Fibroblast of upper back skin (primary cell): ENCODE results near the gene OR6C65.
"Not testable (repeated sequence)": the region's sequence is repeated elsewhere in the genome, so short reads cannot be mapped to it uniquely, and the experiment has no call there.

Experiments used
- DNase-seq: peaks from one replicate; pipeline ENCODE4 v3.0.0-alpha.2; 2013

OR6C65 gene

DNA sequence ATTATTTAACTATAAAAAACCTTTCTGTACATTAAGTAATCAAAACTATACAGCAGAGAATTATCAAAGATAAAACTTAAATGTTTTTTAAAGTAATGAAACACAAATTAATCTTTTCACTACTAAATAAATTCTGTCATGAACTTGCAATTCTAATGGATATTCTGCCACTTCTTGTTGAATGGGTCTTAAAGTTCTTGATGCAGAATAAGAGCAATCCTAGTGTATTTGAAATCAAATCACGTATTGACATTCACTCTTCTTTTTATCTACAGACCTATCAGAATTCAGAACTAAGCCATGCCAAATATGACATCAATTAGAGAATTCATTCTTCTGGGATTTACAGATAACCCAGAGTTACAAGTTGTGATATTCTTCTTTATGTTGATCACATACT is at the start of gene OR6C65:
Gene OR6C65 (plus strand): TSS at position 301 of the 400 bp plus-strand sequence. CDS start 0 bp downstream, at position 301.
- no peak for DNase-seq

DNA sequence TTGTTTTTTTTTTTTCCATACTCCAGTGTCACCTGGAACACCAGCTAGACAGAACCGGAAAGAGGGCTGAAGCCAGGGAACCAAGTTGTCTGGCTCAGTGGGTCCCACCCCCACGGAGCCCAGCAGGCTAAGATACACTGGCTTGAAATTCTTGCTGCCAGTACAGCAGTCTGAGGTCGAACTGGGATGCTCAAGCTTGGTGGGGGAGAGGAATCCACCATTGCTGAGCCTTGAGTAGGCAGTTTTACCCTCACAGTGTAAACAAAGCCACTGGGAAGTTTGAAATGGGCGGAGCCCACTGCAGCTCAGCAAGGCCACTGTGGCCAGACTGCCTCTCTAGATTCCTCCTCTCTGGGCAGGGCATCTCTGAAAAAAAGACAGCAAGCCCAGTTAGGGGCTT is 45.0 kb upstream of the OR6C65 start:
- not testable (repeated sequence) for DNase-seq

DNA sequence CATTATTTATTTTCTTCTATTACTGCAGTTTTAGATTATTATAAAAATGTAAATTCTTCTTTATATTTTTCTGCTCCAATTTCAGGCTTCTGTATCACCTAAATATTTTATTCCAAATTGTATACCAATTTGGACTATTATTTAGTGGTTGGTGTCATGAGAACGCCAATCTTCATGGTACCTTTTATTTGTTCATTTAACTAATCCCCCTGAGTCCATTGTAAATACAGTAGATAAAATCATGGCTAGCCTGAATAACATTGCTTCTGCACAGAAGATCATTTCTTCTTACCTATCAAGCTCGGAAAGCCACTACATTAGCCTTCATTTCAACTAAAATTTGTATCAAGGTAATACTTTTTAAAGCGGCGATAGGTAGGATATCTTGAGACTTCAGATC is 37.7 kb upstream of the OR6C65 start, which contains the start of gene OR6C75:
Gene OR6C75 (plus strand): TSS at position 301 of the 400 bp plus-strand sequence. CDS start 2,136 bp downstream, outside the sequence.
- no peak for DNase-seq

DNA sequence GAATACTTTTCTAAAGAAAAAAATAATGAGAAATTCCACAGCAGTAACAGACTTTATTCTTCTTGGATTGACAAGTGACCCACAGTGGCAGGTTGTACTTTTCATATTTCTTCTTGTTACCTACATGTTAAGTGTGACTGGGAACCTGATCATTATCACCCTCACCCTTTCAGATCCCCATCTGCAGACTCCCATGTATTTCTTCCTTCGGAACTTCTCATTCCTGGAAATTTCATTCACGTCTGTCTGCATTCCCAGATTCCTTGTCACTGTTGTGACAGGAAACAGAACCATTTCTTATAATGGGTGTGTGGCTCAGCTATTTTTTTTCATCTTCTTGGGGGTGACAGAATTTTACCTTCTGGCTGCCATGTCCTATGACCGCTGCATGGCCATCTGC is 35.2 kb upstream of the OR6C65 start:
- DNase-seq, result no peak

DNA sequence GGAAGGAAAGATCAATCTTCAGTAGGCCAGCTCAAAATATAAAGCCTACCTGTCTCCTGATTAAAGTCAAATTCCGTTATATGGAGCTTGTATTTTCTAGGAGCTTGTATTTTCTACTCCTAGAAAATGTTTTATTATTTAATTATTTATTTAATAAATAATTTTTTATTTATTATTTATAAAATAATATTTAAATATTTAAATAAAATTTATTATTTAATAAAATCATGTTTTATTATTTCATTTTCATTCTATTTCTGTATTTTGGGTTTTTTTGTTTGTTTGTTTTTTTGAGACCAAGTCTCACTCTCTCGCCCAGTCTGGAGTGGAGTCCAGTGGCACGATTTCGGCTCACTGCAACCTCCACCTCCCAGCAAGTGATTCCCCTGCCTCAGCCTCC is 27.8 kb upstream of the OR6C65 start:
- DNase-seq, result no peak

DNA sequence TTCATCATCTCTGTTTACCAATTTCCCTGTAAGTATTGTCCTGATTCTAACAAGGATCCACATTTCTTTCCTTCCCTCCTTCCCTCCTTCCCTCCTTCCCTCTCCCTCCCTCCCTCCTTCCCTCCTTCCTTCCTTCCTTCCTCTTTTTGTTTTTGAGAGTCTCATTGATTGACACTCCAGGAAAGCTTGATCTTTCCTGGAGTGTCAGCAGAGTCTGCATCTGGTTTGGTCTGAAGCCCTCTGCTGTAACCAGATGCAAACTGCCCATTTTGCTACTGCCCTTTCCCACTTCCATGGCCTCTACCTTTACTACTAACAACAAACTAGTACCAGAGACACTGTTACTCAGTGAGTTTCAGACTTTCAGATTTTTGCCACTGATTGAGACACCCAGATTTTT is 14.4 kb upstream of the OR6C65 start:
- no peak for DNase-seq

DNA sequence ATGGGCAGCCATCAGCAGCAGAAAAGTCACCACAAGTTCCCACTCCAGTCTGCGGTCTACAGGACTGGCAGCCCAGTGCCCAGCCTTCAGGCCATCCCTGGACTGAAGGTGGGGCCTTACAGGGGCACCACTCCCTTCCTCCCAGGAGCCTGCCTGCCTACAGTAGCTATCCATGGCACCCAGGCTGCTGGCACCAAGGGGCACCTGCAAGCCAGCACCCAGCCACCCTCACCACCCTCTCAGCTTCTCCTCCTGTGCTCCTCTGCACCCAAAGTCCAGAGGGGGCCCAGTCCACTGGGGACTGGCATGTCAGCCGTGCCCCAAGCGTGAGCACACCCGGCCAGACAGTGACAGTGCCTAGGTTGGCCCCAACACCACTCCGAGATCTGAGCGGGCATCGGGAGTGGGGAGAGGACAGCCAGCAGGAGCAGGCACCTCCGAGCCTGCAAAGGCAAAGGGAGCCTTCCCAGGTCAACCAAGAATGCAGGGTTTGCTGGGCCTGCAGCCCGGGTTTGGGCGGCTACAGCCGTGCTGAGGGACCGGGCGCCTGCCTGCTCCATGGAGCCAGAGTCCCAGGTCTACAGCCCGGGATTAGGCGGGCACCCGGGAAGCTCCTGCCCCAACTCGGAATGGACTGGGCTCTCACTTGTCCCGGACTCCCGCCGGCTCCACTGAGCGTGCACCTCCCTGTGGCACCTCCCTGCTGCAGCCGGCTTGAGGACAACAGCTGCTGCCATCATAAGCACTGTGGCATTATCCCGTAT is 8.1 kb upstream of the OR6C65 start:
- DNase-seq, result no peak

DNA sequence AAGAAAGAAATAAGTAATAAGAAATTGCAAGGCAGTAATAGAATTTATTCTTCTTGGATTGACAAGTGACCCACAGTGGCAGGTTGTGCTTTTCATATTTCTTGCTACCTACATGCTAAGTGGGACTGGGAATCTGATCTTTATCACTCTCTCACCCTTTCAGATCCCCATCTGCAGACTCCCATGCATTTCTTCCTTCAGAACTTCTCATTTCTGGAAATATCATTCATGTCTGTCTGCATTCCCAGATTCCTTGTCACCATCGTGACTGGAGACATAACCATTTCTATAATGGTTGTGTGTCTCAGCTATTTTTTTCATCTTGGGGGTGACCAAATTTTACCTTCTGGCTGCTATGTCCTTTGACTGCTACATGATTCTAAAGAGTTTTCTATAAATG is 4.0 kb upstream of the OR6C65 start:
- DNase-seq, result no peak

DNA sequence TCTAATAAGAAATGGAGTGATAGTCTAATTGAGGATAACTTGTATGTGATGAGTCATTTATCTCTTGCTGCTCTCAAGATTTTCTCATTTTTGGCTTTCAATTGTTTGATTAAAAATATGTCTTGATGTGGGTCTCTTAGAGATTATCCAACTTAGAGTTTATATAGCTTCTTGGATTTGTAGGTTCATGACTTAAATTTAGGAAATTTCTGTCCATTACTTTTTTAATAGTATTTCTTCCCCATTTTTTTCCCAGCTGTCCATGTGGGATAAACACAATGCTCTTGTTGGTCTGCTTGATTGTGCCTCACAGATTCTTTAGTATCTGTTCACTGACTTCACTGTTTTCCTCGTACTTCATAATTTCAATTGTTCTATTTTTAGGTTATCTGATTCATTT is 7.5 kb downstream of the OR6C65 start:
- DNase-seq, result no peak

DNA sequence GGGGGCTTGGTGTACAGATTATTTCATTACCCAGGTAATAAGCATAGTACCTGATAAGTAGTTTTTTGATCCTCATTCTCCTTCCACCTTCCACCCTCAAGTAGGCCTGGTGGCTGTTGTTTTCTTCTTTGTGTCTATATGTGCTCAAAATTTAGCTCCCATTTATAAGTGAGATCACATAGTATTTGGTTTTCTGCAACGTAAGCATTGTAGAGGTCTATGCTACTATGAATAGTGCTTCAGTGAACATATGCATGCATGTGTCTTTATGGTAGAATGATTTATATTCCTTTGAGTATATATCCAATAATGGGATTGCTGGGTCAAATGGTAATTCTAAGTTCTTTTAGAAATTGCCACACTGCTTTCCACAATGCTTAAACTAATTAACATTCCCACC is 8.8 kb downstream of the OR6C65 start:
- not testable (repeated sequence) for DNase-seq

DNA sequence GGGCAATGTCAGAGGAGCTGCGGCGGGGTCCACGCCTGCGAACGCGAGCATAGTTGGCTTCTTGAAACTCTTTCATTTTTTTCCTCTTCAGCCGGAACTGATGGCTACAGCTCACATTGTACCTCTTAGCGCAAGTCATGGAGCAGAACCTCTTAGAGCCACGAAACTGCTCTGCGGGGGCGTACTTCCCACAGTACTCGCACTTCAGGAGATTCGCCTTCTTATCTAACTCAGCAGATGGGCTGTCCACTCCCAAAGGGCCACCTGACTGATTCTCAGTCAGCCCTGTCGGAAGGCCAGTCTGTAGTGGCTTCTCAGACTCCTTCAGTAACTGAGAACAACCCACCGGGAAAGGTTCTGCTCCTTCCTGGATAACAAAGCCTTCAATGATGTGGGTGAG is 11.8 kb downstream of the OR6C65 start:
- DNase-seq, result not testable (repeated sequence)

DNA sequence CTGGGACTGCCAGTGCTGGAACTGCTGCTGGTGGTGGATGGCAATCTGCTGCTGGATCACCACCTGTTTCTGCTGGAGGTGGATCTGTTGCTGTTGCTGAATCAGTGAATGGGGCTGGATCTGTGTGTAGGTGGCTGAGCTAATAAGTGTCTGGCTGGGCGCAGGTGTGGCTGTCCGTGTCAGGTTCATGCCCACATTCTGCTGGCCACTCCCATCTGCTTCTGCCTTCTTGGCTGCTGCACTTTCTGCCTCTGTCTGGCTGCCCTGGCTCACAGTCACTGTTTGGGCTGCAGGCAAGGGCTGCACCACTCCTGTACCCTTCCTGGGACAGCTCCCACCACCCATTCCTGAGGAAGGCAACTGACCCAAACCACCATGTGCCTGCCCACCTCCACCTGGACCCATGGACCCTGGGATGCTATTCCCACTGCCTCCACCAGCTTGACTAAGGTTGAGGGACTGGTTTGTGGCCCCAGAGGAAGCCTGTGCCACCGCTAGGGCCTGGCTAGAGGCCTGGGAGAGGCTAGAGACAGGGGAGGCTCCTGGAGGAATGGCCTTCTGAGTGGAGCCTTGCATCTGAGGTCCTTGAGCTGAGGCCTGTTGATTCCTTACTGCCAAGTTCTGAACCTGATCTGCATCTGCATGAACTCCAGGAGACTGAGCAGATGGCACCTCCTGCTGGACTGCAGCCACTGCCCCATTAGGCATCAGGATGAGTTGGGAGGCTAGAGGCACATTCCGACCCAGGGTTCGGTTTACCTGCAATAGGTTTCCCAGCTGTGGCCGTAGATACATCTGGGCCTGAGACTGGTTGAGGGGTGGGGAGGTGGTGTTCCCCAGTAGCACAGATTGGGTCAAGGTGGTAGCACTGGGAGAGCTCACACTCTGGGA is 13.4 kb downstream of the OR6C65 start:
- DNase-seq, result not testable (repeated sequence)

DNA sequence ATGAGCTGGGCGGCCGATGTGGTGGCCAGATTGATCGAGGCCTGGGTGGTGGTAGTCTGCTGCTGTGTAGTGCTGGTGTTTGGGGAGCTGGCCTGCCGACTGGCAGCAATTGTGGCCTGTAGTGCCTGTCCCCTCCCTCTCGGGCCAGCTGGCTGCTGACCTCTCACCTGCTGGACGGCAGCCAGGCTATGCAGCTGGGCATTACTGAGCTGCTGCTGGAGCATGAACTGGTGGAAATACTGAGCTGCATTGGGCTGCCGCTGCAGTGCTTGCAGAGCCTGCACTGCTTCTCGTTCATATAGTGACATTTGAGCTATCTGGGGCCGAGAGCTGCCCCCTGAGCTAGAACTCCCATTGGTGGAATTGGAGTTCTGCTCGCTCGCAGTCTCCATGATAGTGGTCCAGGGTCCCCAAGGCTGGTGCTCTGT is 14.1 kb downstream of the OR6C65 start:
- DNase-seq, result not testable (repeated sequence)

DNA sequence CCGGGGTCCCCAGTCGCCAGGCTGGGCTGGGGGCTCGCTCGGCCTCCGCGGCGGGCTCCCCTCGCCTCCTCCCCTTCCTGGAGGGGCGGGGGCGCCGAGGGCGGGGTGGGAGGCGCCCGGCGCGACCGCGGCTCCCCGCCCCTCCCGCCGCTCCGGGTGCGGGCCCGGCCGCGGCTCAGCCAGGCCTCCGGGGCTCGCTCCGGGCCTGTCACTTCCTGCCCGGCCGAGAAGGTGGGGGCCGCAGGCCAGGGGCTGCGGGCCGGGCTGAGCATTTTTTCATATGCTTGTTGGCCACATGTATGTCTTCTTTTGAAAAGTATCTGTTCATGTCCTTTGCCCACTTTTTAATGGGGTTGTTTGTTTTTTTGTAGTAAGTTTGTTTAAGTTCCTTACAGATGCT is 14.6 kb downstream of the OR6C65 start:
- not testable (repeated sequence) for DNase-seq

DNA sequence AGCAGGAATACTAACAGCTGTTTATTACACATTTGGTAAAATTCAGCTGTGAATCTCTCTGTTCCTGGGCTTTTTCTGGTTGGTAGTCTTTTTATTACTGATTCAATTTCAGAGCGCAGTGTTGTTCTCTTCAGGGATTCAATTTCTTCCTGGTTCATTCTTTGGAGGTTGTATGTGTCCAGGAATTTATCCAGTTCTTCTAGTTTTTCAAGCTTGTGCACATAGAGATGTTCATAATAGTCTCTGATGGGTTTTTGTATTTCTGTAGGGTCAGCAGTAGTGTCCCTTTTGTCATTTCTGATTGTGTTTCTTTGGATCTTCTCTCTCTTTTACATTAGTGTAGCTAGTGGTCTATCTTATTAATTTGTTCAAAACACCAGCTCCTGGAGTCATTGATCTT is 16.6 kb downstream of the OR6C65 start:
- no peak for DNase-seq

DNA sequence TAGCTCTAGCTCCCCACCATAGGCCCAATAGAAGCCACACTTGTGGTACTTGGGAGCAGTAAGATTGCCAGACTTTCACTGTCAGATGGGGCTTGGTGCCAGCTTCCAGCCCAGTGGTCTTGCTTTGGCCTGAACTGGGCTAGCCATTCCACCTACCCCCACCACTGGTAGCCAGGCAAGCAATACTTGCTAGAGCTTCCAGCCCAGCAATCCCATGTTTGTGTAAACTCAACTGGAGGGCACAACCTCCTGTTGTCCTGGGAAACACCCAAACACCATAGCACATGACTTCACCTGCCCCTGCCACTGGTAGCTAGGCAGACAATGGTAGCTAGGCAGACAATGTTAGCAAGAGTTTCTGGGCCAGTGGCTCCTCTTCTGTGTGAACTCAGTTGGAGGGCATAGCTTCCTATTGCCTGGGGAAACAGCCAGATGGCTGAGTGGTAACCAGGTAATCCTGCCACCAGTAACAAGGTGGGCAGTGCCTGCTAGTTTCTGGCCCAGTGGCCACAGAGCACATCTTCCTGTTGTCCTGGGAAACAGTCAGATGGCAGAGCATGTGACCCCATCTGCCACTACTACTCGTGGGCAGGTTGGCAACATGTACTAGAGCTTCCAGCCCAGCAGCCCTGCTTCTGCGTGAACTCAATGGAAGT is 20.1 kb downstream of the OR6C65 start:
- DNase-seq, result no peak

DNA sequence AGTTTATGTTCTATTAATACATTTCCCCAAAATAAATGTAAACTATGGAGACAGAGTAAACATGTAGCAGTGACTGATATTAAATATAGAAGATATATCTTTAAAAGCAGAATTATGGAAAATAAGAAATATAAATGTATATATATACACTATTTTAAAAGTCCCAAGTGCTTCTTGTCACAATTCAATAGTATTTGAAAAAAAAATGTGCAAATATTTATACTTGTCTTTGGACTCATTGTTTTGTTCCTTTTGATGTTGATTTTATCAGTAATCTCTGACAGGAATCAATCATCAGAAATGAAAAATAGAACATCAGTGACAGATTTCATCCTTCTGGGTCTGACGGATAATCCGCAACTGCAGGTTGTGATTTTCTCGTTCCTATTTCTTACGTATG is 25.6 kb downstream of the OR6C65 start, which contains the start of gene OR6C76:
Gene OR6C76 (plus strand): TSS at position 301 of the 400 bp plus-strand sequence. CDS start 0 bp downstream, at position 301.
- DNase-seq, result no peak

DNA sequence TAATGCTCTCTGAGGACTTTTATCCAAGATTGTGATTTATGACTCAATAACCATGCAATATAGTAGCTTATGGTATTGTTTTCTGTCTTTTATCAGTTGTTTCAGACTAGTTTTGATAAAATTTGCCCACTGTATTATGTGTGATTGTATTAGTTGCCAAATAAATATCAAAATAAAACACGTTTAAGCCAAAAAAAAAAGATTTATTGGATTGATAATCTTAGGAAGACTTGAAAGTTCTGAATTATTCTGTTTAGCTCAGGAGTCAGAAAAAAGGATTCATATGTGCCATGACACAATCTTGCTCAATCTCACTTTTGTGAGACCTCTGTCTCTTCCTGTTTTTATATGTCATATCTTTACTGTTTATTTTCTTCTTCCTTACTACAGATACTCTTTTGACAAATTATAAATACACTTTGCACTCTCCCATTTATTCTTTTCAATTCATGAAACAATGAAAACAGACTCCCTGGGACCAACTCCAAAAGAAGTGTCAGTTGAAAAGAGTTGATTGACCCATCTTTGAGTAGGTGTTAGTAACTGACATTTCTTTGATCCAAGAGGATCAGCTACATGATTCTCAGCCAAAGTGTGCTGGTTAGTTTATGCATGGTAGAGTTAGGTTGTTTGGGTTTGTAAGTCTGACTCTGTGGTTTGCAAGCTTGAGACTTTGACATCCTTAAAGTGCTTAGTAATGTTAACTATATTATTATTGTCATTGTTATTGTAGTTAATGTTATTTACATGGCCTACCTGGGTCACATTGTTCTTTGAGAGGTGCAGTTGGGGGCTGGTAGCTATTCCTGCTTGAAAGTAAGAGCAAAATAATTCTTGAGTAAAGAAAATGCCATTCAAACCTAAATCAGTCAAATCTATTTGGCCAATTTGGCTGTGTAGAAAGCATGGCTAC is 28.3 kb downstream of the OR6C65 start:
- DNase-seq, result no peak

DNA sequence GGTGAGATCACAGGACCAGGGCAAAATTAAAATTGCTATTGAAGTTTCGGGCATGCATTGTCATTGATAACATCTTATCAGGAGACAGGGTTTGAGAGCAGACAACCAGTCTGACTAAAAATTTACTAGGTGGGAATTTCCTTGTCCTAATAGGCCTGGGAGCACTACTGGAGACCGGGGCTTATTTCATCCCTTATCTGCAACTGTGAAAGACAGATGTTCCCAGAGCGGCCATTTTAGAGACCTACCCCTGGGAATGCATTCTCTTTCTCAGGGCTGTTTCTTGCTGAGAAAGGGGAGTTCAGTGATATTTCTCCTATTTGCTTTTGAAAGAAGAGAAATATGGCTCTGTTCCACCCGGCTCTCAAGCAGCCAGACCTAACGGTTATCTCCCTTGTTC is 40.9 kb downstream of the OR6C65 start:
- not testable (repeated sequence) for DNase-seq

DNA sequence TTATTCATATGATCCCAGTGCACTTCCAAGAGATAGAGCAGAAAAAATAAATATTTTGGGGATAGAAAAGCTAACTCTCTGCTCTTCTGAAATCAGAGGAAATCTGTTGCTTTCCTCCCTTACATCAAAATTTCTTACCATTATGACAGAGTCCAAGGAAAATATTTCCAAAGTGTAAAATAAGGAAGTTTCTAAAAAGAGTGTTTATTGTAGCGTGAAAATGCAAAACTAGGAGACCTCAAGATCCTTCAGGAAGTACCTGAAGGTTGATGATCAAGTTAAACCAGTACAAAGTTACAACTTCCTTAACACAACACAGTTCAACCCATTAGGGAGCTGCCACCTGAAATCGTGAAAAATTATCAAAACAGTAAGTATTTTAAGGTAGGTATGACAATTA is 43.4 kb downstream of the OR6C65 start, which contains the start of gene OR6C2:
Gene OR6C2 (plus strand): TSS at position 301 of the 400 bp plus-strand sequence. CDS start 8,138 bp downstream, outside the sequence.
- DNase-seq, result no peak

DNA sequence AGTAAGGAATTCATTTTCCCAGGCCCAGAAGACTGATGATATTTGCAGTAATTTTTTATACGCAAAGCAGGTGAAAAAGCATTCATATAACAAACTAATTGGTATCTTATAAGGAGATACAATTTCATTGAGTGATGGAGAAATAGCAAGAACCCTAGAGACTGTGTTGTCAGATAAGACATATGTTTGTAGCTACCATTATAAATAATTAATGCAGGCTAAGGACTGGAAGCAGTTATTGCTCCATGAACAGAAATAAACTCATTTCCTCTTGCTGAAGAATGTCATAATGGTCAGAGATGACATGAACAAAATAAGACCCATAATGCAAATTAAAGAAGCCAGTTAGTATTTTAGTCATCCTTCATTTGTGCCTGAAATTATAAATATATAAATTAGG is 45.0 kb downstream of the OR6C65 start:
- DNase-seq, result no peak

DNA sequence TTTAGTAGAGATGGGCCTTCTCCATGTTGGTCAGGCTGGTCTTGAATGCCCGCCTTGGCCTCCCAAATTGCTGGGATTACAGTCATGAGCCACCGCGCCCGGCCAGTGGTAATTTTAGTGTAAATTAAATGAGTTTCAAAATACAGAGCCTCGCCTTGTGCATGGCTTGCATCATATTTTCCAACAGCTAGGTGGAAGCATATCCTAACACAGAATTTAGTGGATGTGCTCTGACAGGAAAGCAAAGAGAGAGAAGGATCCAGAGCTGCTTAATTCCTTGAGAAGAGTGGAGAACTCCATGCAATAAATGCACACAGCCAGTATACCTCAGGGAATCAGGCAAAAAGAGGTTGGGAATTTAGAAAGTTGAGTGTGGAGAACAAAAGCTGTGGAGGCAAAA is 46.0 kb downstream of the OR6C65 start:
- no peak for DNase-seq
